Measurements from ENCODE around the gene BATF3.

GRCh38 chr1:212638492-212639151 lies 61.0 kb downstream of the BATF3 start:
- no peak for TF ChIP-seq POLR2A (IDR thresholded peaks at IDR 0.05)
- TF ChIP-seq CTCF (IDR thresholded peaks at IDR 0.05): no peak
